ENCODE measurements around the gene TIMM21.

The TIMM21 gene

GRCh38 chr18:74116633-74117554 lies 31.4 kb upstream of the TIMM21 start:
- H3K4me3 ChIP-seq (ENCODE audit: low read depth, low read length), result no peak overlapping the region
- no peak for DNase-seq (ENCODE audit: low read depth)
- peak; percentile 48 for TF ChIP-seq CTCF (IDR thresholded peaks at IDR 0.05; ENCODE audit: low read depth, low read length, missing control alignments)

- no peak for TF ChIP-seq CTCF (IDR thresholded peaks at IDR 0.05; ENCODE audit: low read depth, low read length, missing control alignments)
- no peak overlapping the region for H3K4me3 ChIP-seq (ENCODE audit: low read depth, low read length)
- no peak for DNase-seq (ENCODE audit: low read depth)
Observed at GRCh38 chr18:74123200-74123599, 25.1 kb upstream of the TIMM21 start.

- DNase-seq (ENCODE audit: low read depth), result no peak
- H3K4me3 ChIP-seq (ENCODE audit: low read depth, low read length), result no peak overlapping the region
- no peak for TF ChIP-seq CTCF (IDR thresholded peaks at IDR 0.05; ENCODE audit: low read depth, low read length, missing control alignments)
Observed at GRCh38 chr18:74124642-74125041, 23.7 kb upstream of the TIMM21 start.

- H3K4me3 ChIP-seq (ENCODE audit: low read depth, low read length), result no peak overlapping the region
- TF ChIP-seq CTCF (IDR thresholded peaks at IDR 0.05; ENCODE audit: low read depth, low read length, missing control alignments), result no peak
- DNase-seq (ENCODE audit: low read depth), result no peak
Observed at GRCh38 chr18:74126684-74127655, 21.4 kb upstream of the TIMM21 start.

- DNase-seq (ENCODE audit: low read depth), result no peak
- H3K4me3 ChIP-seq (ENCODE audit: low read depth, low read length), result no peak overlapping the region
- no peak for TF ChIP-seq CTCF (IDR thresholded peaks at IDR 0.05; ENCODE audit: low read depth, low read length, missing control alignments)
Observed at GRCh38 chr18:74128159-74128558, 20.2 kb upstream of the TIMM21 start.

- no peak overlapping the region for H3K4me3 ChIP-seq (ENCODE audit: low read depth, low read length)
- no peak for TF ChIP-seq CTCF (IDR thresholded peaks at IDR 0.05; ENCODE audit: low read depth, low read length, missing control alignments)
- no peak for DNase-seq (ENCODE audit: low read depth)
Observed at GRCh38 chr18:74131124-74131523, 17.2 kb upstream of the TIMM21 start.
